Effector memory CD4-positive, alpha-beta T cell (primary cell): ENCODE data around the gene ATG7.
"Not testable (repeated sequence)": the region's sequence is repeated elsewhere in the genome, so short reads cannot be mapped to it uniquely, and the experiment has no call there.

ENCODE experiments used
- DNase-seq, 3 donors: peaks; one replicate each; pipeline ENCODE4 v3.0.0-alpha.2; 2020
- H3K27ac ChIP-seq: 2 replicates; pipeline ENCODE4 v1.7.0; 2013; ENCODE audit warnings: mild to moderate bottlenecking, low read length, moderate library complexity; ENCODE audit not compliant: insufficient read depth, poor library complexity, severe bottlenecking
- H3K27me3 ChIP-seq: replicated peaks from 2 replicates; pipeline ENCODE4 v1.7.0; 2013; ENCODE audit warnings: mild to moderate bottlenecking, low read length; ENCODE audit not compliant: insufficient read depth, control insufficient read depth, poor library complexity, severe bottlenecking
- H3K36me3 ChIP-seq: 2 replicates; pipeline ENCODE4 v1.7.0; 2013; ENCODE audit warnings: mild to moderate bottlenecking, low read length, moderate library complexity; ENCODE audit not compliant: control insufficient read depth, insufficient read depth
- H3K4me1 ChIP-seq: 2 replicates; pipeline ENCODE4 v1.7.0; 2013; ENCODE audit warnings: low read length, mild to moderate bottlenecking; ENCODE audit not compliant: control insufficient read depth, insufficient read depth, poor library complexity, severe bottlenecking
- H3K4me3 ChIP-seq: 2 replicates; pipeline ENCODE4 v1.7.0; 2013; ENCODE audit warnings: low read length, low read depth, mild to moderate bottlenecking; ENCODE audit not compliant: insufficient read depth, poor library complexity, severe bottlenecking
- H3K9me3 ChIP-seq: 2 replicates; pipeline ENCODE4 v1.7.0; 2013; ENCODE audit warnings: mild to moderate bottlenecking, low read length, moderate library complexity; ENCODE audit not compliant: control insufficient read depth

ATG7 gene

GRCh38 chr3:11431319-11431718, 159.1 kb downstream of the ATG7 start:
- no peak overlapping the region for H3K4me3 ChIP-seq
- H3K4me1 ChIP-seq, result no peaks in the 10 kb centered on the region
- no peak for DNase-seq
- no peaks in the 10 kb centered on the region for H3K36me3 ChIP-seq
- no peaks in the 10 kb centered on the region for H3K27me3 ChIP-seq
- no peaks in the 10 kb centered on the region for H3K9me3 ChIP-seq
- no peak overlapping the region for H3K27ac ChIP-seq

DNA sequence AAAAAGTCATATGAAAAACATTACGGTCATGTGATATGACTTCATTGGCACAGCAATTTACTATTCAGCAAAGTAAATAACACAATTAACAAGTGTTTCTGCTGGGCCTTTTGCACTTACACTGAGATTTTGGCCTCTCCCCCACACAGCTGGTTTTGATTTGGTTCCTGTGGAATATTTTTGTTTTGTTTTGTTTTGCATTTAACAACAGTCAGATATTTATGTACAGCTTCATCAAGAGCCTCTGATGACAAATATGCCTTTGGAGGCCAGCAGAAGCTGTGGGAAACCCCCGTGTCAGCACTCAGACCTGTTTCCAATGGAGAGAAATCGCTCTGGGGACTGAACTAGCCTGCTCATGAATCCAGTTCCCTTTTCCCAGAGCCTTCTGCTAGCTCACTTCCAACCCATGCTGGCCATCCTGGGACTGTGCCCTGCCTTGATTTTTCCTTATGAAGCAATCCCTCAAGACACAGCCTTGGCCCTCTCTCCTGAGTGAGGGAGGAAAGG, 161.9 kb downstream of the ATG7 start:
- Histone ChIP-seq H3K36me3 (no peaks in the 10 kb centered on the region), H3K27me3 (no peaks in the 10 kb centered on the region), H3K27ac (no peak overlapping the region), H3K9me3 (no peaks in the 10 kb centered on the region), H3K4me3 (no peak overlapping the region), H3K4me1 (no peaks in the 10 kb centered on the region)
- no peak for DNase-seq

- Histone ChIP-seq H3K4me3 (no peak overlapping the region), H3K36me3 (no peaks in the 10 kb centered on the region), H3K27ac (no peak overlapping the region)
Observed at GRCh38 chr3:11434563-11435096, 162.4 kb downstream of the ATG7 start.

GRCh38 chr3:11435440-11436165, 163.4 kb downstream of the ATG7 start:
- Histone ChIP-seq H3K9me3 (no peaks in the 10 kb centered on the region), H3K27me3 (no peaks in the 10 kb centered on the region), H3K27ac (no peak overlapping the region), H3K4me3 (no peak overlapping the region), H3K4me1 (no peaks in the 10 kb centered on the region), H3K36me3 (no peaks in the 10 kb centered on the region)
- DNase-seq, result no peak

More at GRCh38 chr3:11434563-11435096, 162.4 kb downstream of the ATG7 start:
- no peak for DNase-seq
- no peaks in the 10 kb centered on the region for H3K4me1 ChIP-seq
- H3K27me3 ChIP-seq, result no peaks in the 10 kb centered on the region
- no peaks in the 10 kb centered on the region for H3K9me3 ChIP-seq

DNA sequence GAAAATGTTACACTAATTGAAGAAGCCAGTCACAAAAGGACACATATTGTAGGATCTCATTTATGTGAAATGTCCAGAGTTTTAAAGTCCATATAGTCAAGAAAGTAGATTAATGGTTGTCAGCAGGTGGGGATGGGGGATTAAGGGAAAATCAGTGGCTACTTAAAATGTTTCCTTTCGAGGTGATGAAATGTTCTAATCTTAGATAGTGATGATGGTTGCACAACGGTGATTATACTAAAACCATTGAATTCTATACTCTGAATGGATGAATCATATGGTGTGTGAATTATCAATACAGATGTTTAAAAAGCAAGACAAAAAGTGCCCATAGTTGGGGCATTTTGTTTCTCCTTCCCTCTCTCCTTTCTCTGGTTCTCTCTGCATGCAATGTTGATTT, 164.6 kb downstream of the ATG7 start:
- H3K9me3 ChIP-seq, result no peaks in the 10 kb centered on the region
- no peaks in the 10 kb centered on the region for H3K27me3 ChIP-seq
- H3K4me1 ChIP-seq, result no peaks in the 10 kb centered on the region
- no peak overlapping the region for H3K4me3 ChIP-seq
- no peak overlapping the region for H3K27ac ChIP-seq
- H3K36me3 ChIP-seq, result no peaks in the 10 kb centered on the region
- no peak for DNase-seq

GRCh38 chr3:11437506-11437905, 165.3 kb downstream of the ATG7 start:
- Histone ChIP-seq H3K9me3 (no peaks in the 10 kb centered on the region), H3K27ac (no peak overlapping the region), H3K36me3 (no peaks in the 10 kb centered on the region), H3K4me3 (no peak overlapping the region), H3K4me1 (no peaks in the 10 kb centered on the region), H3K27me3 (no peaks in the 10 kb centered on the region)
- no peak for DNase-seq

- no peaks in the 10 kb centered on the region for H3K36me3 ChIP-seq
- no peaks in the 10 kb centered on the region for H3K27me3 ChIP-seq
- H3K9me3 ChIP-seq, result no peaks in the 10 kb centered on the region
- H3K4me3 ChIP-seq, result no peak overlapping the region
- H3K4me1 ChIP-seq, result no peaks in the 10 kb centered on the region
- H3K27ac ChIP-seq, result no peak overlapping the region
- DNase-seq, result no peak
Observed at GRCh38 chr3:11438646-11439045, 166.4 kb downstream of the ATG7 start.

- H3K9me3 ChIP-seq, DNase-seq, H3K27ac ChIP-seq, H3K4me3 ChIP-seq, H3K4me1 ChIP-seq, H3K36me3 ChIP-seq, H3K27me3 ChIP-seq: not testable (repeated sequence)
Observed at GRCh38 chr3:11441346-11441745, 169.1 kb downstream of the ATG7 start.

DNA sequence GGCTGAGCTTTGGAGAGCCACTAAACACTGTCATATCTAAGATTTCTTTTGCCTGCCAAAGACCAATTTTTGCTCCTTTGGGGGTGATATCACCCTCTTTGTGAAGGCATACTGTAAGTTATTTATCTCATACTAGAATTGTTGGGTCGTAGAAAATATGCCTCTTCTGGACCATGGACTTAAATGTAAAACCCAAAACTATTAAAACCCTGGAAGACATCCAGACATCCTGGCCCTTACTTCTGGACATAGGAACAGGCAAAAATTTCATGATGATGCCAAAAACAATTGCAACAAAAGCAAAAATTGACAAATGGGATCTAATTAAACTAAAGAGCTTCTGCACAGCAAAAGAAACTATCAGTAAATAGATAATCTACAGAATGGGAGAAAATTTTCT, 172.2 kb downstream of the ATG7 start:
- H3K4me1 ChIP-seq, result no peaks in the 10 kb centered on the region
- H3K9me3 ChIP-seq, result no peaks in the 10 kb centered on the region
- H3K27ac ChIP-seq, result no peak overlapping the region
- H3K4me3 ChIP-seq, result no peak overlapping the region
- no peaks in the 10 kb centered on the region for H3K27me3 ChIP-seq
- DNase-seq, result no peak
- no peaks in the 10 kb centered on the region for H3K36me3 ChIP-seq

DNA sequence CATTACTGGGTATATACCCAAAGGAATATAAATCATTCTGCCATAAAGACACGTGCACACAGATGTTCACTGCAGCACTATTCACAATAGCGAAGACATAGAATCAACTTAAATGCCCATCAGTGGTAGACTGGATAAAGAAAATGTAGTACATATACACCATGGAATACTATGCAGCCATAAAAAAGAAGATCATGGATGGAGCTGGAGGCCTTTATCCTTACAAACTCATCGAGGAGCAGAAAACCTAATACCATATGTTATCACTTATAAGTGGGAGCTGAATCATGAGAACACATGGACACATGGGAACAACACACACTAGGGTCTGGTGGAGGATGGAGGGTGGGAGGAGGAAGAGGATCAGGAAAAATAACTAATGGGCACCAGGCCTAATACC, 173.0 kb downstream of the ATG7 start:
- H3K27me3 ChIP-seq, H3K9me3 ChIP-seq, DNase-seq, H3K4me1 ChIP-seq, H3K4me3 ChIP-seq, H3K27ac ChIP-seq, H3K36me3 ChIP-seq: not testable (repeated sequence)
